T47D (cell line): ENCODE measurements around the gene MUS81.
A peak's percentile ranks its signal among the peaks of the same experiment; 100 is the strongest.

Experiments
- DNase-seq, 2 experiments: peaks; one replicate each; pipeline versions ENCODE4 v3.0.0 to v3.0.0-alpha.2; 2011 to 2012; ENCODE audit warnings: low read depth in 1 of 2, low spot score in 1 of 2
- JUND ChIP-seq: IDR thresholded peaks from 2 replicates; pipeline ENCODE4 v1.6.1; 2012; ENCODE audit warnings: low read depth
- in situ Hi-C: cut with HindIII; loops from 2 replicates; pipeline ENCODE4 v1.10.0; 2016; ENCODE audit warnings: low sequenced_read_pairs, low pct_unique_long_range_greater_than_20kb

Gene MUS81

DNA sequence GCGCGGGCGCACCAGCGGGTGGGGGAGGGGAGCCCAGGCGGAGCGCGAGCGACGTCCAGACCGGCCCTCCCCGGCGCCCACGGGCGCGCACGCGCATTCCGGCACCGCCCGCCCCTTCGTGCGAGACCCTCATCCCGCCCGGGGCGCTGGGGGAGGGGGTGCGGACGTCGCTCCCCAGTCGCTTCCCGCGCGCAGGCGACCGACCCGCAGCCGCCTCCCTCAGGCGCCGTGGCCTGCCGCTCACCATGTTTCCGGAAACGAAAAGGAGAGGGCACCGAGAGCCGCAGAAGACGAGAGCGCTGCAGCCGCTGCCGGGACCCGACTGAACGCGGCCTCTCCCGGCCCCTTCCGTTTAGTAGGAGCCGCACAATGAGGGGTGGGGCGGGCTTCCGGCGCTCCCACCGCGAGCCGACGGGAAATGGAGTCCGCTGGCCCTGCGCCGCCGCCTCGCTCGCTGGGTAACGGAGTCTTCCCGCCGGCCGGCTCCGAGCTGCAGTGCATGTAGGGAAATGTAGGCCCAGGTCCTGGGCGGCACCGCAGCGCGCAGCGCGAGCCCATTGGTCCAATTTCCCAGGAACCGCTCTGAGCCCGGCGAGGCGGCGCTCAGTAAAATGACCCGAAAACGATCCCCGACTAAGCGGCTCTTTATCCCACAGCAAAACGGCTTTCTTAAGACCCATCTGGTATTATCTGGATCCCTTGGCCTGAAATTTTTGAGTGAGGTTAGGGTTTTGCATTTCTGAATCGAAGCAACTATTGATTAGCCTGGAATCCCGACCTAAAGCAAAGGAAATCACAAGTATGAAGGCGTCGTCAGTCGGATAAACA lies 2.2 kb upstream of the MUS81 start, which contains the start of gene CFL1:
CFL1 (minus strand) TSS at position 328 of the 828 bp plus-strand sequence; CDS start at position 247, 81 bp downstream.
- no peak for TF ChIP-seq JUND
- in situ Hi-C loops = no loop called here
- DNase-seq = peak; percentile 90 to 99

DNA sequence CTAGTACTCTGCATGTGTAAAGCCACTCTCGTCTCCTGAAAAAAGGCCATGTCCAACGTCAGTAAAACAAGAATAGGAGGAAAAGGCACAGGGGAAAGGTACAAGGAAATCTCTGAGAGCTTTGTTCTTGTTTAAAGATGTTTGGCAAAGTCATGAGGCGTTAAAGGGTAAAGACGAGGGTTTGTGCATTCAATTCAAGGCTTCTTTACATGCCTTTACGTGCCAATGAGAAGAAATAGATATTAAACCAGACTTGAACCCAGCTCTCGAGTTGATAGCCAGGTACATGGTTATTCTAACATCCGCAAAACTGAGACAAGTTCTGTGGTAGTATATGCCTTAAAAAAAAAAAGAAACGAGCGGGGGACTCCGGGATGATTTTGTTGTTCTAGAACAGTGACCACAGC lies 1.5 kb upstream of the MUS81 start:
- no peak for TF ChIP-seq JUND
- in situ Hi-C loops = no loop called here
- DNase-seq = no peak

- in situ Hi-C loops = no loop called here
- TF ChIP-seq JUND = no peak
- peak; percentile 98 to 99 for DNase-seq
These were observed 980 bp upstream of the MUS81 start for GRCh38 chr11:65859095-65859811.

DNA sequence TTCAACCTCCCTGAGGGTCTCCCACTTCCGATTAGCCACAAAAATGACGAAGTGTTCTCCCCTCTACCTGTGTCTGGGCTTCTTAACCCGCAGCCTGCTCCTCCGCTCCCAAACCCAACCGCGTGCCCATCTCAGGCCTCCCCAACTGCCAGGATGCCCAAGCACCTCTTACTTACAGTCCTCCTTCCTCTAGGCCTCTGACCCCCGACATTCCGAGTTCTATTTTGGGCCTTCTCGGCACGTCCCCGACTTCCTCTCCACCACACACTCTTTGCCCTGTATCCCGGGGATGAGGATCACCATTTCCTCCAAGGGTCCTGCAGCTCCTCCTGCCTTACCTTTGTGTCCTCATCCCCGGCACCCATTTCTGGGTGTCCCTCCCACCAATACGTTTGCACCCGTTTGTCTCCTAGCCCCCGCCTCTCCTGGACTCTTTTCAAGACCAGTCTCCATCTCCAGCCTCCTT lies 388 bp upstream of the MUS81 start:
- no peak for TF ChIP-seq JUND
- in situ Hi-C loops = no loop called here
- DNase-seq = no peak

DNA sequence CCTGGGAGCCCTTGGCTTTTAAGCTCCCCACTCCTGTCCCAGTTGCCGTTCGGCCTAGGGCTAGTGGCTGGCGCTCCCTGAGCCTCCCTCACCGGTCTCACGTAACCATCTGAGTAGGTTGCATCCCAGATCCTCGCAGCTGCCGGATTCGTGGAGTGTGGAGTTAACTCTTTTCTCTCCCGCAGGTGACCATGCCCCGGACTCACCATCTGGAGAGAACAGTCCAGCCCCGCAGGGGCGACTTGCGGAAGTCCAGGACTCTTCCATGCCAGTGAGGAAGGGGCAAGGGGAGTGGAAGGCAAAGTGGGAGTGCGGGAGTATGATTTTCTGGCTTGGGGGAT lies 902 bp downstream of the MUS81 start:
- TF ChIP-seq JUND = no peak
- in situ Hi-C loops = no loop called here
- peak; percentile 53 to 62 for DNase-seq

DNA sequence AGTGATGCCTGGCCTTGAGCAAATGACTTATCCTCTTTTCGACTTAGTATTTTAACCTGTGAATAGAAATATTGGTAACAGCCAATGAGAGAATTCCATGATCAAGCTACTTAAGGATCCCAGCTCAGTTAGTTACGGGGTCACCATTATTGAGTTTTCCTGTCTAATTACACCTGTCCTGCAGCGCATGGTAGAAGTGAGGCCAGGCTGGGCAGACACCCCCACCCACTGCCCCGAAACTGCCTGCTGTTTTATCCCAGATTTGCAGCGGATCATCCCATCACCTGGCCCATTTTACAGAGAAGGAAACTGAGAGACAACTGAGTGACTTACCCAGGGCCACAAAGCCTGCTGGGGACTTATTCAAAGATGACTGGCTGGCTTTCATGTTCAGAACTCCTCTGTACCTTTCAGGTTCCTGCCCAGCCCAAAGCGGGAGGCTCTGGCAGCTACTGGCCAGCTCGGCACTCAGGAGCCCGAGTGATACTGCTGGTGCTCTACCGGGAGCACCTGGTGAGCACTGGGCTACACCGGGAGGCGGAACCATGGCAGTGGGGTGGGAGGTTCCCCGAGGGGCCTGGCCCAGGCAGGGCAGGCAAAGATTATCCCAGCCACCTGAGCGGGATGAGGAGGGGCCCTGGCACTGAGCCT lies 1.4 kb downstream of the MUS81 start:
- in situ Hi-C loops = no loop called here
- DNase-seq = no peak
- no peak for TF ChIP-seq JUND

GRCh38 chr11:65862191-65862735 lies 2.0 kb downstream of the MUS81 start:
- in situ Hi-C loops = no loop called here
- TF ChIP-seq JUND = no peak
- DNase-seq = no peak

DNA sequence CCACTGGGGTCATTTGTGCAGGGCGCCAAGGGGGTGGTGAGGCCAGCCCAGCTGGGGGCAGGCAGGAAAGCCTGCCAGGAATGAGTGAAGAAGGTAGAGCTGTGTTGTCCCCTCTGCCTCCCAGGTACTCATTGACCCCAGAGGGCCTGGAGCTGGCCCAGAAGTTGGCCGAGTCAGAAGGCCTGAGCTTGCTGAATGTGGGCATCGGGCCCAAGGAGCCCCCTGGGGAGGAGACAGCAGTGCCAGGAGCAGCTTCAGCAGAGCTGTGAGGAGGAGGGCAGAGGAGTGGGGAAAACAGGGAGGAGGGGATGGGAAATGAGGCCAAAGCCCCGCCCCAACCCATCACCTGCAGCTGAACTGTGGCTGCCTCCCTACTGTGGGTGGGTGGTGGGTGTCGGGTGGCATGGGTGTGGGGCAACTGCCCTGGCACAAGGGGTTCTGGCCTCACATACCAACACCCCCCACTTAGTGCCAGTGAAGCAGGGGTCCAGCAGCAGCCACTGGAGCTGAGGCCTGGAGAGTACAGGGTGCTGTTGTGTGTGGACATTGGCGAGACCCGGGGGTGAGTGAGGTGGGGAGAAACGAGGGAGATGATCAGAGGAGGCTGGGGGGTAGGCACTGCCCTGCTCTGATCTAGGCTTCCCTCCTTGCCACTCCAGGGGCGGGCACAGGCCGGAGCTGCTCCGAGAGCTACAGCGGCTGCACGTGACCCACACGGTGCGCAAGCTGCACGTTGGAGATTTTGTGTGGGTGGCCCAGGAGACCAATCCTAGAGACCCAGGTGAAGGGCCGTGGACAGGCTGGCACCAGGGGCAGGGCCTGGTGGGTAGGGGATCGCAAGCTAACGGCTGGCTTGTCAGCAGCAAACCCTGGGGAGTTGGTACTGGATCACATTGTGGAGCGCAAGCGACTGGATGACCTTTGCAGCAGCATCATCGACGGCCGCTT lies 3.0 kb downstream of the MUS81 start:
- TF ChIP-seq JUND = no peak
- no peak for DNase-seq
- in situ Hi-C loops = no loop called here

DNA sequence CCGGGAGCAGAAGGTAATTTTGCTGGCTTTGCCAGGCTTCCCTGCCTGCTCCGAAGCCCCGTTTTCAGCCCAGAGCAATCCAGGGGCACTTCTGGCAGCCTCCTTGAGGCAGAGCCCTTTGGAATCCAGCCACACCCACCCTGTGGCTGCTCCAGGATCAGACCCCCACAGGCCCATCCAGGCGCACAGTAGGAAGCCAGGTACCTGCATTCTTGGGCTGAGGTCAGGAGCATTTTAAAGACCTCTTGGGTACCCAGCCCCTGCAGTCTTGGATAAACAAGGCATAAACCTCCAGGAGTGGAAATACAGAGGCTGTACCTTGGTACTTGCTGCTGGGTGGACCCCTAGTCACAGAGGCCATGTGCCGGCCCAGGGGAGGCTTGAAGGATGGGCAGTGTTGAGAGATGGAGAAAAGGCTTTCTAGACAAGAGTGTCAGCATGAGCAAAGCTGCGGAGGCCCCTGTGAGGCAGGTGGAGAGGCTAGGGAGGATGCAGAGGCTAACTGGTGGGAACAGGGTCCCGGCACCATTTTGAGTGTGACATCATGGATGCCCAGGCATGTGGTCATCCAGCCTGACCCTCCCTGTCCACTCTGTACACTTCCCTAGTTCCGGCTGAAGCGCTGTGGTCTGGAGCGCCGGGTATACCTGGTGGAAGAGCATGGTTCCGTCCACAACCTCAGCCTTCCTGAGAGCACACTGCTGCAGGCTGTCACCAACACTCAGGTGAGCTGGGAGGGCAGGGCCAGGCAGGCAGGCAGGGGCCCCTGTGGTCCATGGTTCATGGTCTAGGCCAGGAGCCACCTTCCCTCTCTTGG lies 3.9 kb downstream of the MUS81 start:
- in situ Hi-C loops = no loop called here
- DNase-seq = no peak
- TF ChIP-seq JUND = no peak

- in situ Hi-C loops = no loop called here
- TF ChIP-seq JUND = no peak
- DNase-seq = no peak
These were observed 4.7 kb downstream of the MUS81 start for GRCh38 chr11:65864706-65865471.
